GM18520 (cell line): Measurements from ENCODE around the gene STARD9.

Source experiments
- ATAC-seq: cut with Tn5 transposase; IDR thresholded peaks from one replicate; pipeline ENCODE4 v1.9.1; 2021; ENCODE audit not compliant: unreplicated experiment

Gene STARD9

GRCh38 chr15:42693496-42693895, 118.1 kb downstream of the STARD9 start:
- no peak for ATAC-seq

DNA sequence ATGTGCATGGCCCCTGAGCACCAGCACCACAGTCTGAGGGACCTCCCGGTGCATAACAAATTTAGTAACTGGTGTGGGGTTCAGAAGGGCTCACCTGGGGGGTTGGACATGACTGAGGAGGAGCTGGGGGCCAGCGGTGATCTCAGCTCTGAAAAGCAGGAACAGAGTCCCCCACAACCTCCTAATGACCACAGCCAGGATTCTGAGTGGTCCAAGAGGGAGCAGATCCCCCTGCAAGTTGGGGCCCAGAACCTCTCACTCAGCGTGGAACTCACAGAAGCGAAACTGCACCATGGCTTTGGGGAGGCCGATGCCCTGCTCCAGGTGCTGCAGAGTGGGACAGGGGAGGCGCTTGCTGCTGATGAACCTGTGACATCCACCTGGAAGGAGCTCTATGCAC, 118.5 kb downstream of the STARD9 start:
- ATAC-seq = no peak

- ATAC-seq = no peak
Measured at GRCh38 chr15:42694398-42694797, 119.0 kb downstream of the STARD9 start.

DNA sequence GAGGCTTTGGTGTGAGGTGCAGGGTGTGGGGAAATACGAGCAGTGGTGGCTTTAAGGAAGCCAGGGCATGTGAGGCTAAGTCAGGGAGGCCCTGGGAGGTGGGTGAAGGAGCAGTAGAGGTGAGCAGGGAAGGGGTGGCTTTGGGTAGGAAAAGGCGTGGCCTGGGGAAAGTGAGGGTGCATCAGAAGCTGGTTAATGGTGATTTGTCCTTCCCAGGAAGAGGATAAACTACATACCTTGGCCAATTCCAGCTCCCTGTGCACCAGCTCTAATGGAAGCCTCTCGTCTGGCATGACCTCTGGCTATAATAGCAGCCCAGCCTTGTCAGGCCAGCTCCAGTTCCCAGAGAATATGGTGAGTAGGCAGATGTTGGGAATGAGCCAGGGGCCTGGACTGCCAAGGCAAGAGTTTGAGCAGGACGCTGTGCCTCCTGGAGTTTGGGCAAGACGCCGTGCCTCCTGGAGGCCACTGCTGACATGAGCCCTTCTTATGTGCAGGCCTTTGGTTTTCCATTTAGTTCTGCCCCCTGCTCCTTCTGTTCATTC, 120.2 kb downstream of the STARD9 start:
- no peak for ATAC-seq

GRCh38 chr15:42696626-42697025, 121.2 kb downstream of the STARD9 start:
- no peak for ATAC-seq

- ATAC-seq = no peak
Measured at GRCh38 chr15:42704492-42704926, 129.1 kb downstream of the STARD9 start.

DNA sequence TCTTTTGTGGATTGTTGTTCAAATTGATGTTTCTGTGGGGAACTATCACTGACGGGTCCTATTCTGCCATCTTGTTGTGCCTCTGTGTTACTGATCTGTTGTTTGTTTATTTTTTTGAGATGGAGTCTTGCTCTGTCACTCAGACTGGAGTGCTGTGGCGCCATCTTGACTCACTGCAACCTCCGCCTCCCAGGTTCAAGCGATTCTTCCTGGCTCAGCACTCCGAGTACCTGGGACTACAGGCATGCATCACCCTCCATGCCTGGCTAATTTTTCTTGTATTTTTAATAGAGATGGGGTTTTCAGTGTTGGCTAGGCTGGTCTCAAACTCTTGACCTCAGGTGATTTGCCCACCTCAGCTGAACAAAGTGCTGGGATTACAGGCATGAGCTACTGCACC, 129.9 kb downstream of the STARD9 start:
- ATAC-seq = no peak

- ATAC-seq = no peak
Measured at GRCh38 chr15:42707068-42707467, 131.7 kb downstream of the STARD9 start.

- no peak for ATAC-seq
Measured at GRCh38 chr15:42707873-42708544, 132.6 kb downstream of the STARD9 start.

DNA sequence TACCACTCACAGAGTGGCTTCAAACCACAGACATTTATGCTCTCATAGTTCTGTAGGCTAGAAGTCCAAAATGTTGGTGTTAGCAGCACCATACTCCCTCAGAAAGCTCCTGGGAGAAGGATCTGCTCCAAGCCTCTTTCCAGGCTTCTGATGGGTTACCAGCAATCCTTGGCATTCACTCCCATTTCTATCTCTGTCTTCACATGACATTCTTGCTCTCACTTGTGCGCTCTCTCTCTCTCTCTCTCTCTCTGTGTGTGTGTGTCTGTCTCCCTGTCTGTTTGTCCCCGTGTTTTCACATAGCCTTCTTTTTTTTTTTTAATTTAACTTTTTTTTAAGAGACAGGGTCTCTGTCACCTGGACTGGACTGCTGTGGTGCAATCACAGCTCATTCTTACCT, 135.3 kb downstream of the STARD9 start:
- no peak for ATAC-seq

- no peak for ATAC-seq
Measured at GRCh38 chr15:42711746-42712145, 136.3 kb downstream of the STARD9 start.

DNA sequence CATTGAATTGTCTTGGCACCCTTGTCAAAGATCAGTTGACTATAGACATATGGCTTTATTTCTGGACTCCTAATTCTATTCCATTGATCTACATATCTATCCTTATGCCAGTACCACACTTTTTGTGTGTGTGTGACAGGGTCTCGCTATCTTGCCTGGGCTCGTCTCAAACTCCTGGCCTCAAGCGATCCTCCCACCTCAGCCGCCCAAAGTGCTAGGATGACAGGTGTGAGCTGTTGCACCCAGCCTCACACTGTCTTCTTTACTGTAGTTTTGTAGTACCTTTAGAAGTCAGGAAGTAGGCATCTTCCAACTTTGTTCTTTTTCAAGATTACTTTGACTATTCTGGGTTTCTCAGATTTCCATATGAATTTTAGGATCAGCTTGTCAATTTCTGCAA, 137.2 kb downstream of the STARD9 start:
- no peak for ATAC-seq

- ATAC-seq = no peak
Measured at GRCh38 chr15:42716125-42716524, 140.7 kb downstream of the STARD9 start.

DNA sequence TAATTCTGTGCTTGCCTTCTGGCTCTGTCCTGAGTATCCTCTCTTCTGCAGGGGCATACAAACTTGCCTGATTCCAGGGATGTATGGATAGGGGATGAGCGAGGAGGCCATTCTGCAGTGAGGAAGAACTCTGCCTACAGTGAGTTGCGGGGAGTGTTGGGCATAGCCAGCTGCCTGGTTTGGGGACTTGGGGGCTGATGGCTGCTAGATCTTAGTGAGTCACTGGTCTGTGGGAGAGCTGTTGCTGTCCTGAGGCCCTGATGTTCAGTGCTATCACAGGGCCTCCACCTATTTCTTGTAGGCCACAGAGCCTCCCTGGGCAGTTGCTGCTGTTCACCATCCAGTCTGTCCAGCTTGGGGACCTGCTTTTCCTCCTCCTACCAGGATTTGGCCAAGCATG, 141.2 kb downstream of the STARD9 start:
- ATAC-seq = no peak

DNA sequence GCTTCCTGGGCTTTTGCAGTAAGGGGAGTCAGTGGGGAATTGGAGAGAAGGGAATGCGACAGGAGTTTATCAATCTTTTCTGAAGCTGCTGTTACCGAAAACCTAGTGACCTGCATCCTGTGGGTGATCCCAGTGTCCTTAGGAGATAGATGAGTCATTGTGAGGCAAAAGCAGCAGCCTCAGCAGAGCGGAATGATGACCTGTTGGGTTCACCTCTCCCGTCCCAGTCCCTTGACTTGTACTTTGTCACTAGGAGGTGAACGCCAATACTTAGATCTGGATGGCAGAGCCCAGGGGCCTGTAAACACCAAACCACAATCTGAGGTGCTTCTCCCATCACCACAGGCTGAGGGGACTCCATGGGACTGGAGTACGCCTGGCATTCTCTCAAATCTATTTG, 143.6 kb downstream of the STARD9 start:
- no peak for ATAC-seq

DNA sequence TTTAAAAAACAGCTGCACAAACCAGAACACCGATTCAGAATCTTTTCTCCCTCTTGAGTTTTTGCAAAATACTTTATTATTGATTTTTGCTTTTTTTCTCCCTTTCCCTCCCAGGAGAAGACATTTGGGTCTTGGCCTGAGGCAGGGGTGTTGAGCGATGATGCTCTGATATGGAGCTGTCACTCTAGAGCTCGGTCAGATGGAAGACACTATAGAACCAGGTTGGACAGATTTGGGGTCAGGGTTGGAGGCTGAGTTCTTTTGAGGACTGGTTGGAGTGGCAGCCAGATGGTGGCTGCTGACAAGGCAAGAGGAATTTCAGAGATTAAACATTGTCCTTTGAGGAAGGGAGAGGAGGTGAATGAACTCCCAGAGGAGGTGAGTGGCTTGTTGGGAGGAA, 144.7 kb downstream of the STARD9 start:
- ATAC-seq = no peak

GRCh38 chr15:42721016-42721415, 145.6 kb downstream of the STARD9 start:
- ATAC-seq = no peak

DNA sequence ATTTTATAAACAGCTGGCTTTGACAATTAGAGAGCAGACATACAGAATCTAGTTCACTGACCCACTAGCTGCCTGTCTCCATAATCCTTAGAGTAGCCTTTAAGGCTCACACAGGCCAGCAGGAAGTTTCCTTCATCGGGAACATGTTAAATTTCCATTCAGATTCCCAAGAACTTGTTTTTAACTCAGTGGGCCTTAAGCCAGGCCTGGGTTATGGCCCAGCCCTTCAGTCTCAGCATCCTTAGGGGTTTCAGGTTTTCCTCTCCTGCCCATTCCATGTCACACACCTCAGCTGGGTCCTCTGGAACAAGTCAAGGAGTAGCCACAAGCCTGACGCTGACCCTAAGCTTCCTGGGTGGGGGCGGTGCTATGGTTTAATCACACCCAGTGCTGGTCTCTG, 146.5 kb downstream of the STARD9 start:
- ATAC-seq = no peak

DNA sequence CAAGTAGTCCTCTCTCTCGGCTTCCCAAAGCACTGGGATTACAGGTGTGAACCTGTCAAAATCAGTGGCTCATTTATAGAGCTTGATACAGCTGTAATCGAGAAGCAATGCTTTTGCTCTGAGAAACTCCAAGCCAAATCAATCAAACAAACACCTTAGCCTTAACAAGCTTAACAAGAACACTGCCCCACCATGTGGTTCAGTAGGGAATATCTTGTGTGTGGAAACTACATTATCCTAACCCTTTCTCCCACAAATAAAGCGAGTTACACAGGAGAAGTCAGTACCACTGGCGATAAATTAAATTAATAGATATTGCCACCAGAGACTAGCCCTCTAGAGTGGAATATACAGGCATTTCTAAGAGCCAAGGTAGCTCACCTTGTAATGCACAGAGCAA, 147.7 kb downstream of the STARD9 start:
- ATAC-seq = no peak

GRCh38 chr15:42724276-42724675, 148.9 kb downstream of the STARD9 start:
- no peak for ATAC-seq

DNA sequence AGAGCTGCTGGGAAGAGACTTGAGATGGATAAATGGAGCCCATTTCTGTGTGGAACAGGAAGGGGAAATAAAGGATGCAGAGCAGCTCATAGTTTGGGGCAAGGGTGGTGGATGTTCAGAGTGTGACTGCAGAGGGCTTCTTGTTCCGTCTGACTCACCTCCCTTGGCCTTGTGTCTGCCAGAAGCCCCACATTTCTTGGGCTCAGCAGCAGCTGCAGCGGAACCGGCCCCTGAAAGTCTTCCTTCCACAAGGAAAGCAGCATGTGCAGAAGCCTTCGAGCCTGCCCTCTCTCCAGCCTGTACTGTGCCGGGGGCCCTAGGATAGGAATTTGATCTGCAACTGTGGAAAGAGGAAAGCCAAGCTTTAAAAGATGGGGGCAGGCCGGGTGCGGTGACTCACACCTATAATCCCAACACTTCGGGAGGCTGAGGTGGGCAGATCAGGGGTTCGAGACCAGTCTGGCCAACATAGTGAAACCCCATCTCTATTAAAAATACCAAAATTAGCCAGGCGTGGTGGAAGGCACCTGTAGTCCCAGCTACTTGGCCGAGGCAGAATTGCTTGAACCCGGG, 150.0 kb downstream of the STARD9 start:
- no peak for ATAC-seq

DNA sequence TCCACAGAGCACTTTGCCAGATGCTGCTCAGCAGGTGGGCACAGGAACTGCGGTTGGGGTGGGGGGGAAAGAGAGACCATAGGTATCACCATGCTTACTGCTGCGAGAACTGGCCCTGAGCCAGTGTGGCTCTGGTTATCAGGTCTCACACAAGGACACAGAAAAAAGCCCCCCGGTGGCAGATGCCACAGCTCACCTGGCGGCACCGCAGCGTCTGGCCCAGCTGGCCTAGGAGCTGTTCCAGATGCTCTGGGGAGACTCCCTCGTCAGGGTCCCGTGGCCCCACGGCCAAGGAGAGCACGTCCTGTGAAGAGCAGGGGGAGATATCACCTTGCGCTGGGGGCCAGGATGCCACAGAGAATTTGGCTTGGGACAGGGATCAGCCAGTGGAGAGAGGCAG, 150.7 kb downstream of the STARD9 start:
- no peak for ATAC-seq
